Measurements from ENCODE around the gene TRAP1. TPM values are rescaled to one million over a fixed set of nuclear protein-coding genes. Genes with fewer than 3 reads are reported as not detected.

Gene TRAP1
- total RNA-seq, 3 donors from 2014 or later: 56.9 to 94.5 (median 69.1) TPM

GRCh38 chr16:3673201-3673600, 44.1 kb downstream of the TRAP1 start:
- peak in 1 of 3 donors; percentile 38 for DNase-seq
- intact Hi-C loops (cut with DNase I, micrococcal nuclease): loop anchor here in 1 of 2 donors (10.0 kb wide), 1 partner anchor 462 kb away; no protein-coding TSS in a partner anchor
- no peak for ATAC-seq
- no peak for TF ChIP-seq CTCF (IDR thresholded peaks at IDR 0.05)
- Histone ChIP-seq H3K4me1 (ENCODE audit: low read depth) (no peaks in the 10 kb centered on the region), H3K4me3 (no peak overlapping the region), H3K36me3 (ENCODE audit: low read depth) (no peaks in the 10 kb centered on the region), H3K9me3 (no peaks in the 10 kb centered on the region)

GRCh38 chr16:3672571-3673041, 44.7 kb downstream of the TRAP1 start:
- ATAC-seq (no peak), DNase-seq (peak in 1 of 3 donors; percentile 42)
- Histone ChIP-seq H3K4me1 (ENCODE audit: low read depth) (no peaks in the 10 kb centered on the region), H3K9me3 (no peaks in the 10 kb centered on the region), H3K36me3 (ENCODE audit: low read depth) (no peaks in the 10 kb centered on the region), H3K4me3 (no peak overlapping the region)
- intact Hi-C loops (cut with DNase I, micrococcal nuclease): loop anchor here in 1 of 2 donors (10.0 kb wide), 1 partner anchor 462 kb away; no protein-coding TSS in a partner anchor
- TF ChIP-seq CTCF (IDR thresholded peaks at IDR 0.05): no peak

- no peaks in the 10 kb centered on the region for H3K9me3 ChIP-seq
- DNase-seq (peak in 1 of 3 donors; percentile 39), ATAC-seq (no peak)
- intact Hi-C loops (cut with DNase I, micrococcal nuclease): loop anchor here in 1 of 2 donors (10.0 kb wide), 1 partner anchor 463 kb away; no protein-coding TSS in a partner anchor
- no peaks in the 10 kb centered on the region for H3K36me3 ChIP-seq (ENCODE audit: low read depth)
- no peak overlapping the region for H3K4me3 ChIP-seq
- no peak for TF ChIP-seq CTCF (IDR thresholded peaks at IDR 0.05)
- no peaks in the 10 kb centered on the region for H3K4me1 ChIP-seq (ENCODE audit: low read depth)
Observed at GRCh38 chr16:3671424-3671823, 45.9 kb downstream of the TRAP1 start.

- Histone ChIP-seq H3K4me1 (ENCODE audit: low read depth) (no peaks in the 10 kb centered on the region), H3K9me3 (no peaks in the 10 kb centered on the region), H3K36me3 (ENCODE audit: low read depth) (no peaks in the 10 kb centered on the region), H3K4me3 (no peak overlapping the region)
- no peak for TF ChIP-seq CTCF (IDR thresholded peaks at IDR 0.05)
- DNase-seq (peak in 1 of 3 donors; percentile 30), ATAC-seq (no peak)
- intact Hi-C loops (cut with DNase I, micrococcal nuclease): loop anchor here in 1 of 2 donors (10.0 kb wide), 1 partner anchor 464 kb away; no protein-coding TSS in a partner anchor
Observed at GRCh38 chr16:3670711-3671110, 46.6 kb downstream of the TRAP1 start.

GRCh38 chr16:3669082-3669481, 48.2 kb downstream of the TRAP1 start:
- DNase-seq (peak in 1 of 3 donors; percentile 30), ATAC-seq (no peak)
- Histone ChIP-seq H3K36me3 (ENCODE audit: low read depth) (no peaks in the 10 kb centered on the region), H3K4me3 (no peak overlapping the region), H3K4me1 (ENCODE audit: low read depth) (no peaks in the 10 kb centered on the region), H3K9me3 (no peaks in the 10 kb centered on the region)
- TF ChIP-seq CTCF (IDR thresholded peaks at IDR 0.05): no peak
- intact Hi-C loops (cut with DNase I, micrococcal nuclease): no loop called here
